SK-N-SH treated with all-trans-retinoic acid at 6 μM for 48 hours (cell line): ENCODE results near the gene PPP1R14B.

Source experiments
- ATAC-seq: fragments of 200-7000 bp; cut with Tn5 transposase; 3 replicates; pipeline ENCODE4 v1.9.1; 2020; ENCODE audit warnings: mild to moderate bottlenecking, moderate library complexity
- ARNTL ChIP-seq: fragments of 450-650 bp; formaldehyde crosslinking; IDR thresholded peaks from 2 replicates; pipeline ENCODE4 v1.5.0; 2020; ENCODE audit warnings: low read depth, mild to moderate bottlenecking, moderate library complexity, borderline replicate concordance
- CREB5 ChIP-seq: fragments of 250-450 bp; sonication (Bioruptor Pico); IDR thresholded peaks from 2 replicates; pipeline ENCODE4 v1.5.1; 2020; ENCODE audit warnings: low read depth, mild to moderate bottlenecking, moderate library complexity
- CSDC2 ChIP-seq: fragments of 250-450 bp; sonication (Bioruptor Pico); IDR thresholded peaks from 2 replicates; pipeline ENCODE4 v1.5.0; 2020; ENCODE audit warnings: mild to moderate bottlenecking, moderate library complexity
- CSRNP3 ChIP-seq: fragments of 250-450 bp; sonication (Bioruptor Pico); IDR thresholded peaks from 2 replicates; pipeline ENCODE4 v1.5.1; 2021; ENCODE audit warnings: mild to moderate bottlenecking, moderate library complexity
- ESRRG ChIP-seq: fragments of 250-450 bp; sonication (Bioruptor Pico); IDR thresholded peaks from 2 replicates; pipeline ENCODE4 v1.6.1; 2021; ENCODE audit warnings: mild to moderate bottlenecking
- PATZ1 ChIP-seq: fragments of 250-450 bp; sonication (Bioruptor Pico); IDR thresholded peaks from 2 replicates; pipeline ENCODE4 v1.8.0; 2020; ENCODE audit warnings: mild to moderate bottlenecking, moderate library complexity, borderline replicate concordance
- POU6F1 ChIP-seq: fragments of 250-450 bp; sonication (Bioruptor Pico); IDR thresholded peaks from 2 replicates; pipeline ENCODE4 v1.8.0; 2021; ENCODE audit warnings: low read depth, mild to moderate bottlenecking, moderate library complexity, borderline replicate concordance
- PPARA ChIP-seq: fragments of 250-450 bp; sonication (Bioruptor Pico); IDR thresholded peaks from 2 replicates; pipeline ENCODE4 v1.5.0; 2020; ENCODE audit warnings: mild to moderate bottlenecking, borderline replicate concordance
- TCF4 ChIP-seq: fragments of 250-450 bp; sonication (Bioruptor Pico); IDR thresholded peaks from 2 replicates; pipeline ENCODE4 v1.8.0; 2021; ENCODE audit warnings: mild to moderate bottlenecking, moderate library complexity, borderline replicate concordance
- TOX ChIP-seq: fragments of 250-450 bp; sonication (Bioruptor Pico); IDR thresholded peaks from 2 replicates; pipeline ENCODE4 v1.8.0; 2021; ENCODE audit warnings: mild to moderate bottlenecking, moderate library complexity, borderline replicate concordance
- TSHZ2 ChIP-seq: fragments of 250-450 bp; sonication (Bioruptor Pico); IDR thresholded peaks from 2 replicates; pipeline ENCODE4 v1.5.0; 2020; ENCODE audit warnings: mild to moderate bottlenecking, moderate library complexity
- ZFP3 ChIP-seq: fragments of 250-450 bp; sonication (Bioruptor Pico); IDR thresholded peaks from 2 replicates; pipeline ENCODE4 v1.5.0; 2020; ENCODE audit warnings: mild to moderate bottlenecking, moderate library complexity
- ZFP30 ChIP-seq: fragments of 450-650 bp; formaldehyde crosslinking; IDR thresholded peaks from 2 replicates; pipeline ENCODE4 v1.5.0; 2022; ENCODE audit warnings: mild to moderate bottlenecking, moderate library complexity
- ZNF565 ChIP-seq: fragments of 450-650 bp; formaldehyde crosslinking; conservative IDR thresholded peaks from 2 replicates; pipeline ENCODE4 v1.5.0; 2020; ENCODE audit warnings: low read depth, mild to moderate bottlenecking, moderate library complexity

The PPP1R14B gene

GRCh38 chr11:64275841-64276240, 29.1 kb upstream of the PPP1R14B start (continued):
- TF ChIP-seq CSRNP3: no peak
- no peak for TF ChIP-seq CREB5 (CRISPR knock-in tag)
- TF ChIP-seq ESRRG (CRISPR knock-in tag): no peak
- TF ChIP-seq POU6F1 (CRISPR knock-in tag): no peak
- TF ChIP-seq ZFP30 (CRISPR knock-in tag): no peak
- TF ChIP-seq CSDC2 (CRISPR knock-in tag): no peak
- TF ChIP-seq TOX (CRISPR knock-in tag): no peak
- TF ChIP-seq PATZ1 (CRISPR knock-in tag): no peak

GRCh38 chr11:64275031-64275800, 28.5 kb upstream of the PPP1R14B start:
- no peak for ATAC-seq
- TF ChIP-seq POU6F1 (CRISPR knock-in tag) (no peak), ZFP3 (CRISPR knock-in tag) (no peak), PATZ1 (CRISPR knock-in tag) (no peak), TCF4 (CRISPR knock-in tag) (no peak), ARNTL (CRISPR knock-in tag) (no peak), TSHZ2 (CRISPR knock-in tag) (no peak), ZNF565 (CRISPR knock-in tag) (no peak), PPARA (CRISPR knock-in tag) (no peak)
